GM10266 (cell line): ENCODE data around the gene FAM216A.

Experiments used
- DNase-seq: peaks from one replicate; pipeline ENCODE4 v3.0.0; 2012; ENCODE audit errors: extremely low spot score
- TF ChIP-seq, protein P1 (sequence below): IDR thresholded peaks from 2 replicates; pipeline ENCODE4 v1.5.1; 2012; ENCODE audit warnings: mild to moderate bottlenecking, low read depth; ENCODE audit not compliant: control insufficient read depth, insufficient read depth; ENCODE audit errors: missing control alignments

Gene FAM216A

DNA sequence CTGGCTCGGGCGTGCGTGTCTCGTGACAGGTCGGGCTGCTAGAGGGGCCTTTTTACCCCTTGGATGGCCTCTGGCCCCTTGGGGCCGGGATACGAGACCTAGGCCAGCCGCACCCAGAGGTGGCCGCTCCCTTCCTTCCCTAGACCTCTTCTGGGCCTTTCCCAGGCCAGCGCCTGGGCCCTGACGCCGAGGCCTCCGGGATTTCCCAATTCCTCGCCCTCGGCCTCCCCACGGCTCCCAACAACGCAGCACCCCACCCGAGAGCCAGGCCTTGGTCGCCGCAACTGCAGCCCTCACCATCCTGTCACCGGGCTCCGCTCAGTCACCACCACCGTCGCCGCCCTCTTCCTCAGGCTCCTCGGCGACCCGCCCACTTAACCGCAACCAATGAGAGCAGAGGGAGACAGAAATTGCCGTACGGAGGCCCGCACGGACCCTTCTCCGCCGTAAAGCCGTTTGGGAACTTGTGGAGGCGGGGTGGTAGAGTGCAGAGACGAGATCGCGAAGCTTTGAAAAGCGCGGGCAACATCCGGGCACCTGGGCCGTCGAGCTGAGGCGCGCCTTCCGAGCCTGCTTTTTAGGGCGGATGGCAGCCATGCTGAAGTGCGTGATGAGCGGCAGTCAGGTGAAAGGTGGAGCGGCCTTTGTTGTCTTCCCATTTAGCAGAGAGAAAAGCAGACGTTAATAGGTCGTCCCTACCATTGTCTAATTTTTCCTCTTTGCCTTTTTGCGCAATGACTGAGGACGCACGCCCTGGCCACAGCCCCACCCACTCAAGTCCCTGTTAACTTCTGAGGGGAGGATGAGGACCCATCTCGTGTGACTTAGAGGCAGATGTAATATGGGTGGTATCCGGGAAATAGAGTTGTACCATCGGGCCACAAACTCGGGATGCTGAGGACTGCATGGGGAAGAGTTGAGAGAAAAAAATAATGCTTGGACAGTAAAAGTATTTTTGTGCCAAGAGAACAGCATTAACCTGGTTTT, 33.4 kb downstream of the FAM216A start, which contains the start of the genes RAD9B and VPS29:
Gene RAD9B (plus strand): TSS at position 580 of the 987 bp plus-strand sequence. CDS start 7 bp downstream, at position 587.
Gene VPS29 (minus strand): TSS at position 360 of the 987 bp plus-strand sequence. CDS start 60 bp downstream, at position 300.
- peak; percentile 87 for DNase-seq

DNA sequence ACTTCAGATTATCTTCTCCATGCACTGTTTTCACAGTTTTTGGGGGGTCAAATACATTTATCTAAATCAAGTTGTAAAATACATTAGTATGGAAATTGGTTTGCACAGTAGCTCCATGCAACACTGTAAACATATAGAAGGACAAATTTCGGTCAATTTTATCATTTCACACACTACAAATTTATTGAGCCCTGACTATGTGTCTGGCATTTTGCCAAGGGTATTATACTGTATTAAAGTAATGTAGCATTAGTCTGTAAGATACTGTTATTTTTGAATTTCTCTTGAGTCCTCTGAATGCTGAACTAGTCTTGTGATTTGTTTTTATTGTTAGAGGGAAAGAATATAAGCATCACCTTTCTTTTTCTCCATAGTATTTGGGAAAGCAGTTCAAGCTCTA, 34.8 kb downstream of the FAM216A start:
- DNase-seq, result no peak
- TF ChIP-seq, protein P1, sequence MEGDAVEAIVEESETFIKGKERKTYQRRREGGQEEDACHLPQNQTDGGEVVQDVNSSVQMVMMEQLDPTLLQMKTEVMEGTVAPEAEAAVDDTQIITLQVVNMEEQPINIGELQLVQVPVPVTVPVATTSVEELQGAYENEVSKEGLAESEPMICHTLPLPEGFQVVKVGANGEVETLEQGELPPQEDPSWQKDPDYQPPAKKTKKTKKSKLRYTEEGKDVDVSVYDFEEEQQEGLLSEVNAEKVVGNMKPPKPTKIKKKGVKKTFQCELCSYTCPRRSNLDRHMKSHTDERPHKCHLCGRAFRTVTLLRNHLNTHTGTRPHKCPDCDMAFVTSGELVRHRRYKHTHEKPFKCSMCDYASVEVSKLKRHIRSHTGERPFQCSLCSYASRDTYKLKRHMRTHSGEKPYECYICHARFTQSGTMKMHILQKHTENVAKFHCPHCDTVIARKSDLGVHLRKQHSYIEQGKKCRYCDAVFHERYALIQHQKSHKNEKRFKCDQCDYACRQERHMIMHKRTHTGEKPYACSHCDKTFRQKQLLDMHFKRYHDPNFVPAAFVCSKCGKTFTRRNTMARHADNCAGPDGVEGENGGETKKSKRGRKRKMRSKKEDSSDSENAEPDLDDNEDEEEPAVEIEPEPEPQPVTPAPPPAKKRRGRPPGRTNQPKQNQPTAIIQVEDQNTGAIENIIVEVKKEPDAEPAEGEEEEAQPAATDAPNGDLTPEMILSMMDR, result no peak

More for the DNA sequence above, 33.4 kb downstream of the FAM216A start, which contains the start of the genes RAD9B and VPS29:
- TF ChIP-seq, protein P1, result no peak

DNA sequence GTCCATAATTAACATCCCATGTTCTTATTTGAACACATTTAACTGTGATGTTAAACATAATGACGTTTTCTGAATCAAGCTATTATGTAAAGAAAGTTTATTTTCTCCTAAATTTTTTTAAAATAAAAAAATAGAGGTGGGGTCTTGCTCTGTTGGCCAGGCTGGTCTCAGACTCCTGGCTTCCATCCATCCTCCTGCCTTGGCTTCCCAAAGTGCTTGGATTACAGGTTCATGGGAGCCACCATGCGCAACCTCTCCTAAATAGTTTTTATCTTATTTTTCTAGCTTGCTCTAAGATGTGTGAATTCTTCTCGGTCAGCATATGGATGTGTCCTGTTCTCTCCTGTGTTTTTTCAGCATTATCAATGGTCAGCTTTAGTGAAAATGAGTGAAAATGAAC, 36.7 kb downstream of the FAM216A start:
- TF ChIP-seq, protein P1, result no peak

DNA sequence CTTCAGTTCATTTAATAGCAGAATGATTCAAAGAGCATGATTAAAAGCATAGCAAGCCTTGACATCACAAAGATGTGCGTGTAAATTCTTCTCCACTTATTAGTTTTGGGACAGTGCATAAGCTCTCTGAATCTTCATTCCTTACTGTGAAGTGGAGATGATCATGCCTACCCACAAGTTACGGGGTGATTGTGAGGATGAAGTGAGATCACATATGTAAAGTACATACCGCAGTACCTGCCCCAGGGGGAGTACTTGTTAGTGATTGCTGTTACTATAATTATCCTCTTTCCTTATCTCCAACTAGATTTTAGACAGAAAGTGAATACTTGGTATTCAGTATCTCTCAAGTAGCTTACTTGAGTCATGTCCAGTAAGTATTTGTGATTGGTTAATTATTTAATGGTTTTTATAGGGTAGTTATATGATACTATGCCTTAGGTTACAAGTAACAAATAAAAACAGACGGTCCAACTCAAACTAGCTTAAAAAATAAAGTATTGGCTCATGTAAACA, 39.5 kb downstream of the FAM216A start:
- TF ChIP-seq, protein P1, result no peak
- no peak for DNase-seq

More for the DNA sequence above, 36.7 kb downstream of the FAM216A start:
- DNase-seq, result no peak

DNA sequence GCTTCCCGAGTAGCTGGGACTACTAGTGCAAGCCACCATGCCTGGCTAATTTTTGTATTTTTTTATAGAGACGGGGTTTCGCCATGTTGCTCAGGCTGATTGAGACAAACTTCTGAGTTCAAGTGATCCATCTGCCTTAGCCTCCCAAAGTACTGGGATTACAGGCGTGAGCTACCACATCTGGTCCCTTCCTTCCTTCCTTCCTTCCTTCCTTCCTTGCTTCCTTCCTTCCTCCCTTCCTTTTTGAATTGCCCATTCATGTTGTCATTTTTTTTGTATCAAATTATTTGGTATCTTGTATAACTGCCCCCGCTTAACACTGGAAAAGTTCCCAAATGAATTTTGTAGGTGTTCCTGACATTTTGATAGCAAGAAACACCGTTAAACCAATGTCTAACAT, 45.2 kb downstream of the FAM216A start:
- TF ChIP-seq, protein P1, result no peak
- no peak for DNase-seq

DNA sequence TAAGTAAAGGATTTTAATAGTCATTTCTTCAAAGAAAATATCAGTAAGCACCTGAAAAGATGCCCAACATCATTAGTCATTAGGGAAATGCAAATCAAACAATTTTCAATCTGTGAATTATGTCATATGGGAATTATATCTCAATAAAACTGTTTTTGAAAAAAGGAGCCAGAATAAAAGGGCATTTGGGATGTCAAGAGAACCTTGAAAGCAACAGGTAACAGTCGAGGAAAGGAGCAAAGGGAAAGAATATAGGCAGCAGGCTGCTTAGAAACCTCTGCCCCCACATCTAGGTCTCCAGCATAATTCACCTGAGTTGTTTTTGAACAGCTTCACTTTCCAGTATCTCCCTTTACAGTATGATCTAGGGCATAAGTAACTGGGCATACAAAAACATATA, 45.7 kb downstream of the FAM216A start:
- no peak for DNase-seq
- TF ChIP-seq, protein P1, result no peak
